ENCODE measurements around the gene IL1RAPL1. TPM values are rescaled to one million over a fixed set of nuclear protein-coding genes. Genes with fewer than 3 reads are reported as not detected.

Gene IL1RAPL1
- 9.1 TPM for total RNA-seq

DNA sequence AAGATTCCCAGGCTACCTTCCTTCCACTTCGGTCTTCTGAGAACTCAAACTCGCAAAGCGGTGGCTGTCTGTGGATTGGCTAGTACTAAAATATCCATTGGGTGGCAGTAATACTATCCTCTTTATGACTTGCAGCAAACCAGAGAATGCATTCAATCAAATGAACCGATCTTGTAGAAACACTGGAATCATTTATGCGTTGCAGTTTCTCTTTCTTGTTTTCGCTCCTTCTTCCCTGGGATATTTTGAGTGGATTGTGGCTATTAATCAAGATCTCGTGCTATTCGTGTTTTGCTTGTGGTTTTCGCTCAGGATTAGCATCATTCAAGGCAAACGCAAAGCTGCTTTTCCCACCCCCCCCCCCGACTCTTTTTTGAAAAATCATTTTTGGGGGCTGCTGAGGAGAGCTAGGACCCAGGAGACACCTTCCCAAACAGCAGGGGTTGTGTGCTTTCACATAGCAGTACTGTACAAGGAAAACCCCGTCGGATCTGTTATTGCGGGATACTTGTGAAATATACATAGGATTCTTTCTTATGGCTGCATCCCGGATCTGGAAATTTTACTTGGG lies at the start of gene IL1RAPL1:
Gene IL1RAPL1, plus strand, starts transcription at position 466 of the 571 bp plus-strand sequence.

